ENCODE results near the gene TJP1. TPM values are rescaled to one million over a fixed set of nuclear protein-coding genes. Genes with fewer than 3 reads are reported as not detected.

TJP1 gene
- total RNA-seq, 1 experiment from 2014 or later: 129 TPM

- no peak for ATAC-seq
- POLR2A ChIA-PET: no interaction called here
Measured at GRCh38 chr15:29842290-29842689, 20.0 kb upstream of the TJP1 start.

GRCh38 chr15:29840926-29841325 lies 18.7 kb upstream of the TJP1 start:
- no peak overlapping the region for H3K27ac Mint-ChIP-seq
- no peak for DNase-seq (ENCODE audit: low spot score)
- H3K4me1 Mint-ChIP-seq: peaks cover 22% of the 10 kb centered on the region
- H3K27me3 Mint-ChIP-seq (ENCODE audit: low read depth): no peaks in the 10 kb centered on the region; the same call in 1 of the 2 replicates
- no peak for ATAC-seq
- H3K9me3 Mint-ChIP-seq: no peaks in the 10 kb centered on the region
- ChIA-PET POLR2A (no interaction called here), CTCF (no interaction called here)
- no peak overlapping the region for H3K4me3 Mint-ChIP-seq
- no peaks in the 10 kb centered on the region for H3K36me3 Mint-ChIP-seq
- TF ChIP-seq KAT7 (CRISPR knock-in tag; IDR thresholded peaks at IDR 0.05; ENCODE audit: borderline replicate concordance): no peak
- no peak for TF ChIP-seq MAX (CRISPR knock-in tag; IDR thresholded peaks at IDR 0.05)
- TF ChIP-seq E2F1 (CRISPR knock-in tag; IDR thresholded peaks at IDR 0.05): no peak
- no peak for TF ChIP-seq IRF1 (CRISPR knock-in tag; IDR thresholded peaks at IDR 0.05)
- no peak for TF ChIP-seq ATF6 (CRISPR knock-in tag; IDR thresholded peaks at IDR 0.05)
- no peak for TF ChIP-seq RELA (CRISPR knock-in tag; IDR thresholded peaks at IDR 0.05; ENCODE audit: borderline replicate concordance)
- TF ChIP-seq HMGA2 (CRISPR knock-in tag; IDR thresholded peaks at IDR 0.05): no peak
- no peak for TF ChIP-seq JUN (CRISPR knock-in tag; IDR thresholded peaks at IDR 0.05)
- TF ChIP-seq NR1H2 (CRISPR knock-in tag; IDR thresholded peaks at IDR 0.05): no peak
- no peak for TF ChIP-seq CREM (CRISPR knock-in tag; IDR thresholded peaks at IDR 0.05)
- no peak for TF ChIP-seq ZNF416 (CRISPR knock-in tag; IDR thresholded peaks at IDR 0.05)

More at GRCh38 chr15:29842290-29842689, 20.0 kb upstream of the TJP1 start:
- H3K9me3 Mint-ChIP-seq: peaks cover 4% of the 10 kb centered on the region; the same call in 1 of the 2 replicates
- CTCF ChIA-PET: interaction anchor here (0.6 kb wide), 1 partner anchor 233 kb away, joined by 4 read pairs; no protein-coding TSS in a partner anchor
- peaks cover 4% of the 10 kb centered on the region; the same call in 1 of the 2 replicates for H3K36me3 Mint-ChIP-seq
- no peak overlapping the region for H3K4me3 Mint-ChIP-seq
- no peak for DNase-seq (ENCODE audit: low spot score)
- H3K4me1 Mint-ChIP-seq: peaks cover 27% of the 10 kb centered on the region
- TF ChIP-seq SP1 (CRISPR knock-in tag; conservative IDR thresholded peaks at IDR 0.05) (no peak), NFE2L1 (CRISPR knock-in tag; IDR thresholded peaks at IDR 0.05) (no peak), E2F5 (CRISPR knock-in tag; IDR thresholded peaks at IDR 0.05) (no peak), KAT7 (CRISPR knock-in tag; IDR thresholded peaks at IDR 0.05; ENCODE audit: borderline replicate concordance) (no peak), NR1H2 (CRISPR knock-in tag; IDR thresholded peaks at IDR 0.05) (no peak), ZSCAN18 (CRISPR knock-in tag; IDR thresholded peaks at IDR 0.05) (no peak), RELA (CRISPR knock-in tag; IDR thresholded peaks at IDR 0.05; ENCODE audit: borderline replicate concordance) (no peak), PRDM15 (CRISPR knock-in tag; IDR thresholded peaks at IDR 0.05) (no peak)
- H3K27ac Mint-ChIP-seq: no peak overlapping the region
- no peaks in the 10 kb centered on the region for H3K27me3 Mint-ChIP-seq (ENCODE audit: low read depth)
